SK-N-SH (cell line): Measurements from ENCODE around the gene PAXIP1. TPM values are rescaled to one million over a fixed set of nuclear protein-coding genes. Genes with fewer than 3 reads are reported as not detected.

Source experiments
- CTCF ChIA-PET: fragments of 300-600, 350-600 bp; formaldehyde crosslinking; extraction: SDS; loops from one replicate; lab custom pipeline; 2021; lab: Yijun Ruan, JAX
- POLR2A ChIA-PET: fragments of 350-600 bp; sonication (Branson Sonifier 250); formaldehyde crosslinking; extraction: SDS; loops from one replicate; lab custom pipeline; 2020; ENCODE audit warnings: antibody characterized with exemption, inconsistent platforms; lab: Yijun Ruan, JAX
- DNase-seq: peaks from one replicate; pipeline ENCODE4 v3.0.0; 2012
- H2AFZ ChIP-seq: fragments of 200-600 bp; sonication (generic); 2 replicates; pipeline ENCODE4 v1.8.1; 2016; ENCODE audit warnings: antibody characterized with exemption, mild to moderate bottlenecking, low read depth
- H3F3A ChIP-seq: fragments of 200-600 bp; sonication (generic); replicated peaks from 2 replicates; pipeline ENCODE3; 2016; ENCODE audit warnings: antibody characterized with exemption, mild to moderate bottlenecking; ENCODE audit not compliant: insufficient read depth
- H3K27ac ChIP-seq, 2 experiments: fragments of 200-500 bp in 1 of 2; fragments of 200-600 bp in 1 of 2; sonication (Bioruptor generic) in 1 of 2; sonication (generic), shearing (Covaris generic) in 1 of 2; 2 replicates each; pipeline versions ENCODE4 v1.5.1 to v1.6.1; 2014 to 2016; ENCODE audit warnings: low read depth in 2 of 2, inconsistent platforms in 1 of 2, low read length in 1 of 2, mild to moderate bottlenecking in 1 of 2, mixed read lengths in 1 of 2
- H3K27me3 ChIP-seq: fragments of 200-600 bp; sonication (generic), shearing (Covaris generic); 2 replicates; pipeline ENCODE4 v1.6.1; 2016; ENCODE audit warnings: mixed run types; ENCODE audit not compliant: insufficient read depth
- H3K36me3 ChIP-seq, 2 experiments: fragments of 200-500 bp in 1 of 2; fragments of 200-600 bp in 1 of 2; sonication (Bioruptor generic) in 1 of 2; sonication (generic) in 1 of 2; replicated peaks in 1 of 2; 2 replicates each; pipeline versions ENCODE3 to v1.5.1; 2014 to 2016; ENCODE audit warnings: low read length in 1 of 2, mild to moderate bottlenecking in 1 of 2; ENCODE audit not compliant: insufficient read depth in 2 of 2, control insufficient read depth in 1 of 2
- H3K4me1 ChIP-seq, 2 experiments: fragments of 200-500 bp in 1 of 2; fragments of 200-600 bp in 1 of 2; sonication (Bioruptor generic) in 1 of 2; sonication (generic), shearing (Covaris generic) in 1 of 2; 2 replicates each; pipeline versions ENCODE4 v1.5.1 to v1.6.1; 2014 to 2016; ENCODE audit warnings: low read depth in 1 of 2, low read length in 1 of 2, mixed run types in 1 of 2; ENCODE audit not compliant: insufficient read depth in 2 of 2, control insufficient read depth in 1 of 2
- H3K4me2 ChIP-seq: fragments of 200-600 bp; sonication (generic), shearing (Covaris generic); 2 replicates; pipeline ENCODE4 v1.6.1; 2017; ENCODE audit warnings: mixed run types
- H3K4me3 ChIP-seq, 2 experiments: fragments of 200-500 bp in 1 of 2; fragments of 200-600 bp in 1 of 2; sonication (Bioruptor generic) in 1 of 2; sonication (generic), shearing (Covaris generic) in 1 of 2; 2 replicates each; pipeline versions ENCODE4 v1.5.1 to v1.8.1; 2014 to 2016; ENCODE audit warnings: low read depth in 2 of 2, inconsistent platforms in 1 of 2, low read length in 1 of 2, mild to moderate bottlenecking in 1 of 2, mixed read lengths in 1 of 2, moderate library complexity in 1 of 2
- H3K79me2 ChIP-seq: fragments of 200-600 bp; sonication (generic); 2 replicates; pipeline ENCODE4 v1.8.1; 2017; ENCODE audit warnings: mild to moderate bottlenecking; ENCODE audit not compliant: insufficient read depth
- H3K9ac ChIP-seq: fragments of 200-600 bp; sonication (generic); 2 replicates; pipeline ENCODE4 v1.6.1; 2017; ENCODE audit warnings: mixed run types
- H3K9me2 ChIP-seq: fragments of 200-600 bp; sonication (generic); 2 replicates; pipeline ENCODE4 v1.6.1; 2017; ENCODE audit warnings: mixed run types
- H3K9me3 ChIP-seq: fragments of 200-600 bp; sonication (generic); 2 replicates; pipeline ENCODE4 v1.6.1; 2017; ENCODE audit warnings: mixed run types, mild to moderate bottlenecking, moderate library complexity
- H4K20me1 ChIP-seq: fragments of 200-600 bp; sonication (generic); 2 replicates; pipeline ENCODE4 v1.6.1; 2017; ENCODE audit warnings: mild to moderate bottlenecking, mixed run types; ENCODE audit not compliant: insufficient read depth
- CTCF ChIP-seq: fragments of 200-600 bp; sonication (generic); IDR thresholded peaks from 2 replicates; pipeline ENCODE4 v1.6.1; 2017; ENCODE audit warnings: antibody characterized with exemption, mild to moderate bottlenecking, moderate library complexity
- GABPA ChIP-seq: IDR thresholded peaks from 2 replicates; pipeline ENCODE4 v1.4.0; 2012; ENCODE audit warnings: low read depth, mild to moderate bottlenecking
- MEF2A ChIP-seq: IDR thresholded peaks from 2 replicates; pipeline ENCODE4 v1.4.0; 2012; ENCODE audit warnings: low read depth, borderline replicate concordance
- NRF1 ChIP-seq: IDR thresholded peaks from 2 replicates; pipeline ENCODE4 v1.6.1; 2012; ENCODE audit warnings: low read depth, mild to moderate bottlenecking, low read length
- POLR2AphosphoS5 ChIP-seq: IDR thresholded peaks from 2 replicates; pipeline ENCODE4 v1.6.1; 2012; ENCODE audit warnings: low read depth, low read length
- REST ChIP-seq: IDR thresholded peaks from 2 replicates; pipeline ENCODE4 v1.6.1; 2012; ENCODE audit warnings: mild to moderate bottlenecking, low read depth, low read length, moderate library complexity
- SMC3 ChIP-seq: IDR thresholded peaks from 2 replicates; pipeline ENCODE4 v1.6.1; 2012; ENCODE audit warnings: low read depth, low read length, improper control_type of control experiment
- TAF1 ChIP-seq: IDR thresholded peaks from 2 replicates; pipeline ENCODE4 v1.6.1; 2012; ENCODE audit warnings: low read depth, mild to moderate bottlenecking, low read length, moderate library complexity, borderline replicate concordance
- TCF12 ChIP-seq: IDR thresholded peaks from 2 replicates; pipeline ENCODE4 v1.4.0; 2012
- USF1 ChIP-seq: IDR thresholded peaks from 2 replicates; pipeline ENCODE4 v1.4.0; 2012; ENCODE audit warnings: low read depth, borderline replicate concordance
- USF2 ChIP-seq: fragments of 150-350 bp; IDR thresholded peaks from 2 replicates; pipeline ENCODE4 v1.6.1; 2017; ENCODE audit warnings: antibody characterized with exemption, low read length, low read depth, borderline replicate concordance
- YY1 ChIP-seq: IDR thresholded peaks from 2 replicates; pipeline ENCODE4 v1.4.0; 2012; ENCODE audit warnings: low read depth, mild to moderate bottlenecking
- ZBTB33 ChIP-seq: IDR thresholded peaks from 2 replicates; pipeline ENCODE4 v1.4.0; 2012; ENCODE audit warnings: low read depth, borderline replicate concordance
- WGBS: methylation state at CpG from one replicate; pipeline ENCODE4 v1.1.6; 2017; ENCODE audit warnings: low lambda C conversion rate; 5-methylcytosine and 5-hydroxymethylcytosine counted together
- polyA plus RNA-seq, 3 experiments: library from polyadenylated mRNA; depleted of rRNA; stranded (reverse); fragments of >200 nt; gene quantifications; 2 replicates each; pipeline ENCODE4 v1.2.3, GENCODE V29; 2012

Gene PAXIP1
- polyA plus RNA-seq, 1 of the 3 experiments (the other 2 are of a cell fraction), result 9.2 TPM

GRCh38 chr7:154943906-154944305, 59.0 kb downstream of the PAXIP1 start:
- WGBS, result 94% methylated on average over 9 of the region's 9 CpGs
- Histone ChIP-seq H2AFZ (no peak overlapping the region), H3K4me3 (no peak overlapping the region), H3K9ac (no peak overlapping the region), H3K9me3 (no peaks in the 10 kb centered on the region), H3K27ac (no peak overlapping the region), H3K4me1 (peaks cover 0 to 5% of the 10 kb centered on the region in 2 experiments; a peak in 2 of 4 replicates), H3K9me2 (no peaks in the 10 kb centered on the region), H3K27me3 (no peaks in the 10 kb centered on the region), H3K4me2 (no peak overlapping the region), H4K20me1 (no peaks in the 10 kb centered on the region), H3F3A (no peaks in the 10 kb centered on the region), H3K79me2 (no peaks in the 10 kb centered on the region), H3K36me3 (peaks cover 62 to 72% of the 10 kb centered on the region in 2 experiments)
- POLR2A ChIA-PET, result interaction anchor here (0.8 kb wide), 1 partner anchor 60 kb away, joined by 3 read pairs; no protein-coding TSS in a partner anchor
- TF ChIP-seq NRF1 (no peak), CTCF (no peak), MEF2A (no peak), POLR2AphosphoS5 (no peak), REST (no peak), SMC3 (no peak)
- no peak for DNase-seq
- CTCF ChIA-PET, result interaction anchor here (0.6 to 17.6 kb wide), 6 partner anchors 9 to 401 kb away, joined by 3 to 153 read pairs (median 12); no protein-coding TSS in a partner anchor

GRCh38 chr7:154942691-154943090, 60.2 kb downstream of the PAXIP1 start:
- Histone ChIP-seq H3F3A (no peaks in the 10 kb centered on the region), H3K9ac (no peak overlapping the region), H3K36me3 (peaks cover 56 to 66% of the 10 kb centered on the region in 2 experiments), H3K4me1 (peaks cover 0 to 5% of the 10 kb centered on the region in 2 experiments; a peak in 2 of 4 replicates), H3K9me3 (no peaks in the 10 kb centered on the region), H3K27ac (no peak overlapping the region), H3K79me2 (no peaks in the 10 kb centered on the region), H2AFZ (no peak overlapping the region), H3K4me2 (no peak overlapping the region), H3K27me3 (no peaks in the 10 kb centered on the region), H3K9me2 (no peaks in the 10 kb centered on the region), H4K20me1 (no peaks in the 10 kb centered on the region), H3K4me3 (no peak overlapping the region)
- ChIA-PET POLR2A (no interaction called here), CTCF (interaction anchor here (0.6 to 17.6 kb wide), 8 partner anchors 10 to 402 kb away, joined by 3 to 153 read pairs (median 4); no protein-coding TSS in a partner anchor)
- DNase-seq, result peak; percentile 56
- WGBS, result 52% methylated on average over 2 of the region's 2 CpGs
- TF ChIP-seq YY1 (no peak), GABPA (no peak), USF2 (no peak), TCF12 (peak; percentile 17; the same call in 1 of the 2 replicates), CTCF (no peak), TAF1 (no peak), NRF1 (no peak), USF1 (no peak), ZBTB33 (no peak)
